WTC11 (cell line): ENCODE measurements around the gene CCDC170. TPM values are rescaled to one million over a fixed set of nuclear protein-coding genes. Genes with fewer than 3 reads are reported as not detected.

Source experiments
- ATAC-seq: fragments of 200-7000 bp; cut with Tn5 transposase; 2 replicates; pipeline ENCODE4 v1.10.0; 2021; ENCODE audit warnings: mild to moderate bottlenecking, moderate library complexity
- CTCF ChIA-PET: fragments of 300-600 bp; sonication (Branson Sonifier 250); formaldehyde crosslinking; loops from one replicate; lab custom pipeline; 2021; ENCODE audit warnings: antibody characterized with exemption; lab: Charles Lee
- POLR2A ChIA-PET: fragments of 350-600 bp; sonication (Branson Sonifier 250); formaldehyde crosslinking; loops from one replicate; lab custom pipeline; 2021; ENCODE audit warnings: antibody characterized with exemption; lab: Charles Lee
- DNase-seq: peaks from one replicate; pipeline ENCODE4 v3.0.0; 2021; ENCODE audit warnings: low spot score
- H3K27ac Mint-ChIP-seq: 2 replicates; pipeline ENCODE4 v1.8.0; 2021; ENCODE audit warnings: mixed read lengths
- H3K27me3 Mint-ChIP-seq: 2 replicates; pipeline ENCODE4 v1.8.0; 2021; ENCODE audit warnings: low read depth, mild to moderate bottlenecking, moderate library complexity, mixed read lengths
- H3K36me3 Mint-ChIP-seq: 2 replicates; pipeline ENCODE4 v1.8.0; 2021; ENCODE audit warnings: mixed read lengths
- H3K4me1 Mint-ChIP-seq: 2 replicates; pipeline ENCODE4 v1.8.0; 2022; ENCODE audit warnings: mixed read lengths
- H3K4me3 Mint-ChIP-seq: 2 replicates; pipeline ENCODE4 v1.8.0; 2021; ENCODE audit warnings: mild to moderate bottlenecking, moderate library complexity, mixed read lengths
- H3K9me3 Mint-ChIP-seq: 2 replicates; pipeline ENCODE4 v1.8.0; 2021; ENCODE audit warnings: mixed read lengths
- AFF4 ChIP-seq: sonication (generic); formaldehyde crosslinking; IDR thresholded peaks from 2 replicates; pipeline ENCODE4 v1.8.1; 2023; ENCODE audit warnings: mild to moderate bottlenecking, missing genetic modification reagents, borderline replicate concordance
- CREM ChIP-seq: sonication (generic); formaldehyde crosslinking; IDR thresholded peaks from 2 replicates; pipeline ENCODE4 v1.8.1; 2022; ENCODE audit warnings: mild to moderate bottlenecking, missing genetic modification reagents, moderate library complexity
- CTCF ChIP-seq: fragments of 200-600 bp; IDR thresholded peaks from 2 replicates; pipeline ENCODE4 v1.8.0; 2022; ENCODE audit warnings: antibody characterized with exemption
- EMX1 ChIP-seq: fragments of 250-450 bp; sonication (Bioruptor Pico); IDR thresholded peaks from 2 replicates; pipeline ENCODE4 v1.8.0; 2021; ENCODE audit warnings: mild to moderate bottlenecking
- ESRRA ChIP-seq: sonication (generic); formaldehyde crosslinking; IDR thresholded peaks from 2 replicates; pipeline ENCODE4 v1.8.1; 2022; ENCODE audit warnings: mild to moderate bottlenecking, missing genetic modification reagents, borderline replicate concordance
- ETV6 ChIP-seq: sonication (generic); formaldehyde crosslinking; IDR thresholded peaks from 2 replicates; pipeline ENCODE4 v1.8.1; 2022; ENCODE audit warnings: mild to moderate bottlenecking, missing genetic modification reagents
- GTF2I ChIP-seq: fragments of 250-450 bp; sonication (Bioruptor Pico); conservative IDR thresholded peaks from 2 replicates; pipeline ENCODE4 v1.4.0; 2021; ENCODE audit warnings: mild to moderate bottlenecking
- HMGA2 ChIP-seq: fragments of 250-450 bp; sonication (Bioruptor Pico); IDR thresholded peaks from 2 replicates; pipeline ENCODE4 v1.4.0; 2021; ENCODE audit warnings: mild to moderate bottlenecking, moderate library complexity
- HMGXB4 ChIP-seq: sonication (generic); formaldehyde crosslinking; IDR thresholded peaks from 2 replicates; pipeline ENCODE4 v1.8.1; 2023; ENCODE audit warnings: mild to moderate bottlenecking, moderate library complexity, missing genetic modification reagents
- JUN ChIP-seq: sonication (generic); formaldehyde crosslinking; IDR thresholded peaks from 2 replicates; pipeline ENCODE4 v1.8.0; 2023; ENCODE audit warnings: mild to moderate bottlenecking, missing genetic modification reagents
- MAX ChIP-seq: sonication (generic); formaldehyde crosslinking; IDR thresholded peaks from 2 replicates; pipeline ENCODE4 v1.8.0; 2022; ENCODE audit warnings: mild to moderate bottlenecking, missing genetic modification reagents
- NR1H2 ChIP-seq: sonication (generic); formaldehyde crosslinking; IDR thresholded peaks from 2 replicates; pipeline ENCODE4 v1.9.0; 2021; ENCODE audit warnings: mild to moderate bottlenecking, moderate library complexity, missing genetic modification reagents
- NR3C1 ChIP-seq: sonication (generic); formaldehyde crosslinking; conservative IDR thresholded peaks from 2 replicates; pipeline ENCODE4 v1.8.1; 2023; ENCODE audit warnings: low read depth, mild to moderate bottlenecking, missing genetic modification reagents
- OVOL2 ChIP-seq: fragments of 250-450 bp; sonication (Bioruptor Pico); IDR thresholded peaks from 2 replicates; pipeline ENCODE4 v1.9.0; 2021; ENCODE audit warnings: mild to moderate bottlenecking, borderline replicate concordance
- PRDM15 ChIP-seq: sonication (generic); formaldehyde crosslinking; IDR thresholded peaks from 2 replicates; pipeline ENCODE4 v1.8.0; 2022; ENCODE audit warnings: missing genetic modification reagents
- SOX15 ChIP-seq: fragments of 250-450 bp; sonication (Bioruptor Pico); IDR thresholded peaks from 2 replicates; pipeline ENCODE4 v1.9.0; 2021; ENCODE audit warnings: mild to moderate bottlenecking
- SP1 ChIP-seq: sonication (generic); formaldehyde crosslinking; conservative IDR thresholded peaks from 2 replicates; pipeline ENCODE4 v1.8.1; 2022; ENCODE audit warnings: missing genetic modification reagents
- TEAD4 ChIP-seq: sonication (generic); formaldehyde crosslinking; IDR thresholded peaks from 2 replicates; pipeline ENCODE4 v1.8.0; 2022; ENCODE audit warnings: mild to moderate bottlenecking, missing genetic modification reagents
- TP53 ChIP-seq: sonication (generic); formaldehyde crosslinking; IDR thresholded peaks from 2 replicates; pipeline ENCODE4 v1.8.1; 2023; ENCODE audit warnings: mild to moderate bottlenecking, missing genetic modification reagents
- ZBTB21 ChIP-seq: sonication (generic); formaldehyde crosslinking; IDR thresholded peaks from 2 replicates; pipeline ENCODE4 v1.8.1; 2023; ENCODE audit warnings: mild to moderate bottlenecking, missing genetic modification reagents, borderline replicate concordance
- ZNF121 ChIP-seq: sonication (generic); formaldehyde crosslinking; IDR thresholded peaks from 2 replicates; pipeline ENCODE4 v1.8.0; 2023; ENCODE audit warnings: missing genetic modification reagents
- ZNF138 ChIP-seq: sonication (generic); formaldehyde crosslinking; conservative IDR thresholded peaks from 2 replicates; pipeline ENCODE4 v1.8.1; 2022; ENCODE audit warnings: mild to moderate bottlenecking, moderate library complexity, missing genetic modification reagents
- ZNF263 ChIP-seq: sonication (generic); formaldehyde crosslinking; IDR thresholded peaks from 2 replicates; pipeline ENCODE4 v1.8.1; 2022; ENCODE audit warnings: low read depth, mild to moderate bottlenecking, moderate library complexity, missing genetic modification reagents
- ZNF396 ChIP-seq: fragments of 250-450 bp; sonication (Bioruptor Pico); IDR thresholded peaks from 2 replicates; pipeline ENCODE4 v1.8.0; 2021; ENCODE audit warnings: mild to moderate bottlenecking, moderate library complexity, borderline replicate concordance
- ZNF671 ChIP-seq: fragments of 250-450 bp; sonication (Bioruptor Pico); IDR thresholded peaks from 2 replicates; pipeline ENCODE4 v1.8.0; 2021; ENCODE audit warnings: mild to moderate bottlenecking
- total RNA-seq: library from RNA; stranded (reverse); gene quantifications from 3 replicates; pipeline ENCODE4 v1.2.3, GENCODE V29; 2021

Gene CCDC170
- total RNA-seq, 1 experiment from 2014 or later = 0.26 TPM

- H3K27me3 Mint-ChIP-seq = no peaks in the 10 kb centered on the region
- POLR2A ChIA-PET = no interaction called here
- ATAC-seq = no peak
Measured at GRCh38 chr6:151512481-151512880, 18.7 kb downstream of the CCDC170 start.

GRCh38 chr6:151514000-151514730, 20.3 kb downstream of the CCDC170 start:
- Mint-ChIP-seq H3K4me1 (0 out of 2 replicates have a peak, but pooled peaks cover 2% of the 10 kb centered on the region), H3K27me3 (no peaks in the 10 kb centered on the region; the same call in 1 of the 2 replicates), H3K36me3 (peaks cover 23% of the 10 kb centered on the region), H3K27ac (no peak overlapping the region), H3K9me3 (peaks cover 33% of the 10 kb centered on the region), H3K4me3 (no peak overlapping the region)
- DNase-seq = no peak
- CTCF ChIA-PET = no interaction called here
- POLR2A ChIA-PET = no interaction called here
- no peak for ATAC-seq
- TF ChIP-seq ZNF671 (CRISPR knock-in tag) = no peak
- TF ChIP-seq ZNF396 (CRISPR knock-in tag) = no peak
- no peak for TF ChIP-seq HMGA2 (CRISPR knock-in tag)
- no peak for TF ChIP-seq TP53
- no peak for TF ChIP-seq CTCF
- no peak for TF ChIP-seq NR1H2 (CRISPR knock-in tag)
- no peak for TF ChIP-seq ETV6
- no peak for TF ChIP-seq PRDM15 (CRISPR knock-in tag)
- TF ChIP-seq ESRRA (CRISPR knock-in tag) = no peak

More at GRCh38 chr6:151512481-151512880, 18.7 kb downstream of the CCDC170 start:
- TF ChIP-seq JUN (CRISPR knock-in tag) (no peak), NR3C1 (CRISPR knock-in tag) (no peak), MAX (CRISPR knock-in tag) (no peak), GTF2I (no peak), AFF4 (CRISPR knock-in tag) (no peak), EMX1 (CRISPR knock-in tag) (no peak), TP53 (no peak), SP1 (CRISPR knock-in tag) (no peak), ZBTB21 (CRISPR knock-in tag) (no peak), ZNF121 (no peak), TEAD4 (CRISPR knock-in tag) (no peak), ZNF138 (no peak), ESRRA (CRISPR knock-in tag) (no peak), OVOL2 (CRISPR knock-in tag) (no peak), HMGXB4 (no peak), SOX15 (CRISPR knock-in tag) (no peak), ZNF263 (no peak), CREM (CRISPR knock-in tag) (no peak)
- Mint-ChIP-seq H3K9me3 (peaks cover 16% of the 10 kb centered on the region), H3K36me3 (peaks cover 7% of the 10 kb centered on the region), H3K4me1 (0 out of 2 replicates have a peak, but pooled peaks cover 2% of the 10 kb centered on the region), H3K4me3 (no peak overlapping the region), H3K27ac (no peak overlapping the region)
- no peak for DNase-seq
- CTCF ChIA-PET = no interaction called here
